Measurements from ENCODE around the gene CHPF. TPM values are rescaled to one million over a fixed set of nuclear protein-coding genes. Genes with fewer than 3 reads are reported as not detected.

CHPF gene
- total and polyA plus RNA-seq, 10 of the 15 experiments (the other 5 are each of a cell fraction or from before 2014, with no cell fraction given), result 0.09 to 17.4 (median 8.3) TPM; not detected in 1

DNA sequence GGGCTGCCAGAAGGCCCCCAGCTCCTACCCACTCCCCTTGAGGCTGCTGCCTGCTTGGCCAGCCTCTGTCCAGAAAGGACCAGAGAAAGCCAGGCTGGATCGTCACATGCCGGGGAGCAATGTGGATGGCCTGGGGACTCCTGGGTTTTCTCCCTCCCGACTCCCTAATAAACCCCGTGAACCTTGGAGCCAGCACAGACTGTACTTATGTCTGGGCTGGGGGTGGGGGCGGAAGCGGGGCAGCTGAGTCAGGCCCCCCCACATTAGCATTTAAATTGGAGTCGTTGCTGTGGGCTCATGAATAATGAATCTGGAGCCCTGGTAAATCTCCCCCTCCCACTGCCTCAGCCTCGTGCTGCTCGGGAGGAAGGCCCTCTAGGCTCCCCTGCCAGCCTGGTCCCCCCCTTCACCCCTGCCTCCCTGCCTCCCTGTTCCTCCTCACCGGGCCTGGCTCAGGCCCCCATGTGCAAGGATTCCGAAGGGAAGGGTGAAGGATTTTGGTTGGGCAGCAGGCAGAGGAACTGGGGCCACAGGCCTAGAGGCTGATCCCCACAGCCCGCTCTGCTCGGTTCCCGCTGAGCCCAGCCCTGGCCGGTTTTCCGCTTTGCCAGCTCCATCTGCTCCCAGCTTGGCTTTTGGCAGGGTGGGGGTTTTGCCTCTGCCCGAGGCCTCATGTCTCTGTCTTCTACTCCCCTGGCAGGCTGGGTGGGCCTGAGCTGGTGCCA, 36.6 kb downstream of the CHPF start:
- 77% methylated on average over 17 of the region's 17 CpGs for WGBS (ENCODE audit: insufficient coverage, insufficient replicate concordance, low lambda C conversion rate, missing lambda C conversion rate)
- Histone ChIP-seq H3K27ac (ENCODE audit: control insufficient read depth, insufficient read depth) (no peak overlapping the region), H4K20me1 (ENCODE audit: control insufficient read depth, insufficient read depth) (no peaks in the 10 kb centered on the region), H3K27me3 (replicated peaks in 1 of 2; ENCODE audit: control insufficient read depth in 2 of 2, insufficient read depth in 2 of 2, low read length in 1 of 2) (peaks cover 1 to 3% of the 10 kb centered on the region in 2 experiments; a peak in 3 of 4 replicates), H3K36me3 (ENCODE audit: control insufficient read depth in 2 of 2, insufficient read depth in 2 of 2, low read length in 1 of 2) (peaks cover 0 to 7% of the 10 kb centered on the region in 2 experiments; a peak in 2 of 4 replicates), H3K9me3 (replicated peaks; ENCODE audit: control insufficient read depth, insufficient read depth, low read length) (no peaks in the 10 kb centered on the region), H3K4me3 (no peak overlapping the region), H3K79me2 (ENCODE audit: control insufficient read depth, insufficient read depth, low read length) (no peaks in the 10 kb centered on the region), H3K4me1 (ENCODE audit: control insufficient read depth, insufficient read depth, low read length) (no peaks in the 10 kb centered on the region), H3K9ac (ENCODE audit: control insufficient read depth, insufficient read depth, low read length) (no peak overlapping the region), H2AFZ (ENCODE audit: control insufficient read depth, low read depth, low read length) (no peak overlapping the region), H3K4me2 (ENCODE audit: control insufficient read depth, insufficient read depth) (no peak overlapping the region)
- no TSS peak for BruUV-seq (replicated peaks)
- intact Hi-C loops (cut with micrococcal nuclease; ENCODE audit: unreplicated experiment), result no loop called here
- TF ChIP-seq NFYB (IDR thresholded peaks at IDR 0.05; ENCODE audit: insufficient read depth, low read depth, low read length) (no peak), FOXM1 (IDR thresholded peaks at IDR 0.05; ENCODE audit: low read depth, low read length) (no peak)
- TF ChIP-seq, protein P1, sequence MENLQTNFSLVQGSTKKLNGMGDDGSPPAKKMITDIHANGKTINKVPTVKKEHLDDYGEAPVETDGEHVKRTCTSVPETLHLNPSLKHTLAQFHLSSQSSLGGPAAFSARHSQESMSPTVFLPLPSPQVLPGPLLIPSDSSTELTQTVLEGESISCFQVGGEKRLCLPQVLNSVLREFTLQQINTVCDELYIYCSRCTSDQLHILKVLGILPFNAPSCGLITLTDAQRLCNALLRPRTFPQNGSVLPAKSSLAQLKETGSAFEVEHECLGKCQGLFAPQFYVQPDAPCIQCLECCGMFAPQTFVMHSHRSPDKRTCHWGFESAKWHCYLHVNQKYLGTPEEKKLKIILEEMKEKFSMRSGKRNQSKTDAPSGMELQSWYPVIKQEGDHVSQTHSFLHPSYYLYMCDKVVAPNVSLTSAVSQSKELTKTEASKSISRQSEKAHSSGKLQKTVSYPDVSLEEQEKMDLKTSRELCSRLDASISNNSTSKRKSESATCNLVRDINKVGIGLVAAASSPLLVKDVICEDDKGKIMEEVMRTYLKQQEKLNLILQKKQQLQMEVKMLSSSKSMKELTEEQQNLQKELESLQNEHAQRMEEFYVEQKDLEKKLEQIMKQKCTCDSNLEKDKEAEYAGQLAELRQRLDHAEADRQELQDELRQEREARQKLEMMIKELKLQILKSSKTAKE (IDR thresholded peaks at IDR 0.05; ENCODE audit: low read depth, poor library complexity, severe bottlenecking), result no peak
- TF ChIP-seq, protein P2, sequence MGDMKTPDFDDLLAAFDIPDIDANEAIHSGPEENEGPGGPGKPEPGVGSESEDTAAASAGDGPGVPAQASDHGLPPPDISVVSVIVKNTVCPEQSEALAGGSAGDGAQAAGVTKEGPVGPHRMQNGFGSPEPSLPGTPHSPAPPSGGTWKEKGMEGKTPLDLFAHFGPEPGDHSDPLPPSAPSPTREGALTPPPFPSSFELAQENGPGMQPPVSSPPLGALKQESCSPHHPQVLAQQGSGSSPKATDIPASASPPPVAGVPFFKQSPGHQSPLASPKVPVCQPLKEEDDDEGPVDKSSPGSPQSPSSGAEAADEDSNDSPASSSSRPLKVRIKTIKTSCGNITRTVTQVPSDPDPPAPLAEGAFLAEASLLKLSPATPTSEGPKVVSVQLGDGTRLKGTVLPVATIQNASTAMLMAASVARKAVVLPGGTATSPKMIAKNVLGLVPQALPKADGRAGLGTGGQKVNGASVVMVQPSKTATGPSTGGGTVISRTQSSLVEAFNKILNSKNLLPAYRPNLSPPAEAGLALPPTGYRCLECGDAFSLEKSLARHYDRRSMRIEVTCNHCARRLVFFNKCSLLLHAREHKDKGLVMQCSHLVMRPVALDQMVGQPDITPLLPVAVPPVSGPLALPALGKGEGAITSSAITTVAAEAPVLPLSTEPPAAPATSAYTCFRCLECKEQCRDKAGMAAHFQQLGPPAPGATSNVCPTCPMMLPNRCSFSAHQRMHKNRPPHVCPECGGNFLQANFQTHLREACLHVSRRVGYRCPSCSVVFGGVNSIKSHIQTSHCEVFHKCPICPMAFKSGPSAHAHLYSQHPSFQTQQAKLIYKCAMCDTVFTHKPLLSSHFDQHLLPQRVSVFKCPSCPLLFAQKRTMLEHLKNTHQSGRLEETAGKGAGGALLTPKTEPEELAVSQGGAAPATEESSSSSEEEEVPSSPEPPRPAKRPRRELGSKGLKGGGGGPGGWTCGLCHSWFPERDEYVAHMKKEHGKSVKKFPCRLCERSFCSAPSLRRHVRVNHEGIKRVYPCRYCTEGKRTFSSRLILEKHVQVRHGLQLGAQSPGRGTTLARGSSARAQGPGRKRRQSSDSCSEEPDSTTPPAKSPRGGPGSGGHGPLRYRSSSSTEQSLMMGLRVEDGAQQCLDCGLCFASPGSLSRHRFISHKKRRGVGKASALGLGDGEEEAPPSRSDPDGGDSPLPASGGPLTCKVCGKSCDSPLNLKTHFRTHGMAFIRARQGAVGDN (IDR thresholded peaks at IDR 0.05), result no peak
- TF ChIP-seq, protein P3, sequence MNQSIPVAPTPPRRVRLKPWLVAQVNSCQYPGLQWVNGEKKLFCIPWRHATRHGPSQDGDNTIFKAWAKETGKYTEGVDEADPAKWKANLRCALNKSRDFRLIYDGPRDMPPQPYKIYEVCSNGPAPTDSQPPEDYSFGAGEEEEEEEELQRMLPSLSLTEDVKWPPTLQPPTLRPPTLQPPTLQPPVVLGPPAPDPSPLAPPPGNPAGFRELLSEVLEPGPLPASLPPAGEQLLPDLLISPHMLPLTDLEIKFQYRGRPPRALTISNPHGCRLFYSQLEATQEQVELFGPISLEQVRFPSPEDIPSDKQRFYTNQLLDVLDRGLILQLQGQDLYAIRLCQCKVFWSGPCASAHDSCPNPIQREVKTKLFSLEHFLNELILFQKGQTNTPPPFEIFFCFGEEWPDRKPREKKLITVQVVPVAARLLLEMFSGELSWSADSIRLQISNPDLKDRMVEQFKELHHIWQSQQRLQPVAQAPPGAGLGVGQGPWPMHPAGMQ (IDR thresholded peaks at IDR 0.05; ENCODE audit: borderline replicate concordance), result no peak
- ATAC-seq (no peak), DNase-seq (ENCODE audit: low read depth, low spot score) (no peak), FAIRE-seq (no peak)
- SMC1A ChIA-PET (ENCODE audit: uncharacterized antibody, unreplicated experiment), result no interaction called here
- RAD21 ChIA-PET (ENCODE audit: unreplicated experiment), result no interaction called here
- POLR2A ChIA-PET, result no interaction called here
- CTCF ChIA-PET, result interaction anchor here (0.7 to 3.4 kb wide), 4 partner anchors 7 to 56 kb away, joined by 3 to 26 read pairs (median 6); partner anchors contain the start of gene GMPPA
- in situ Hi-C loops (cut with MboI), result no loop called here

Measured in GM12878 (cell line).